ENCODE measurements around the gene SUPT20H.

- TF ChIP-seq CTCF (conservative IDR thresholded peaks at IDR 0.05; ENCODE audit: low read depth, low read length) = no peak
- TF ChIP-seq POLR2A (IDR thresholded peaks at IDR 0.05; ENCODE audit: low read depth, low read length) = no peak
- TF ChIP-seq RAD21 (IDR thresholded peaks at IDR 0.05; ENCODE audit: low read length) = no peak
- no peak for TF ChIP-seq USF2 (IDR thresholded peaks at IDR 0.05; ENCODE audit: low read depth, low read length)
- no peak for TF ChIP-seq CEBPB (IDR thresholded peaks at IDR 0.05; ENCODE audit: low read depth, low read length)
- TF ChIP-seq CHD1 (IDR thresholded peaks at IDR 0.05; ENCODE audit: low read depth, low read length) = no peak
- TF ChIP-seq FOS (IDR thresholded peaks at IDR 0.05; ENCODE audit: low read depth, low read length) = no peak
- no peak for TF ChIP-seq MAZ (IDR thresholded peaks at IDR 0.05; ENCODE audit: borderline replicate concordance, low read depth, low read length)
- TF ChIP-seq MXI1 (IDR thresholded peaks at IDR 0.05; ENCODE audit: borderline replicate concordance, low read depth, low read length) = no peak
- TF ChIP-seq RCOR1 (IDR thresholded peaks at IDR 0.05; ENCODE audit: insufficient replicate concordance, low read length) = no peak
- no peak for TF ChIP-seq SMC3 (IDR thresholded peaks at IDR 0.05; ENCODE audit: low read depth, low read length)
- no peak for TF ChIP-seq MAFK (IDR thresholded peaks at IDR 0.05; ENCODE audit: low read depth, low read length)
Observed at GRCh38 chr13:37076818-37077217, 17.3 kb upstream of the SUPT20H start.

Measured in IMR-90 (cell line).